GM12878 (cell line): ENCODE data around the gene ZNF582. TPM values are rescaled to one million over a fixed set of nuclear protein-coding genes. Genes with fewer than 3 reads are reported as not detected.

Experiments
- ATAC-seq: fragments of 200-7000 bp; cut with Tn5 transposase; 3 replicates; pipeline ENCODE4 v1.9.1; 2020; ENCODE audit warnings: mild to moderate bottlenecking, moderate library complexity
- BruUV-seq: library from RNA; stranded (reverse); fragments of 400-500 nt; replicated peaks from 2 replicates; lab custom pipeline; 2021; lab: Mats Ljungman, UMichigan
- CTCF ChIA-PET: fragments of 300-600 bp; sonication (Branson Sonifier 250); formaldehyde crosslinking; extraction: SDS; loops from one replicate; lab custom pipeline; 2021; ENCODE audit warnings: inconsistent platforms; lab: Yijun Ruan, JAX
- POLR2A ChIA-PET: fragments of 350-600 bp; formaldehyde crosslinking; extraction: SDS; loops from one replicate; lab custom pipeline; 2021; ENCODE audit warnings: inconsistent platforms; lab: Charles Lee
- RAD21 ChIA-PET: fragments of 300-600 bp; sonication (Branson Sonifier 250); formaldehyde crosslinking; loops from one replicate; lab custom pipeline; 2023; ENCODE audit warnings: antibody characterized with exemption; ENCODE audit not compliant: unreplicated experiment; lab: Charles Lee
- SMC1A ChIA-PET: fragments of 300-600 bp; sonication (Branson Sonifier 250); formaldehyde crosslinking; loops from one replicate; lab custom pipeline; 2023; ENCODE audit not compliant: unreplicated experiment, uncharacterized antibody; lab: Charles Lee
- DNase-seq: peaks from one replicate; pipeline ENCODE4 v3.0.0-alpha.2; 2011; ENCODE audit warnings: low read depth, low spot score
- FAIRE-seq: peaks from 3 replicates; lab custom pipeline; 2011; peaks lifted over from hg19 to GRCh38; lab: Jason Lieb, UNC
- H2AFZ ChIP-seq: 2 replicates; pipeline ENCODE4 v1.6.0; 2011; ENCODE audit warnings: low read depth, low read length, control low read depth; ENCODE audit not compliant: control insufficient read depth
- H3K27ac ChIP-seq: 2 replicates; pipeline ENCODE4 v1.5.1; 2011; ENCODE audit warnings: control low read depth; ENCODE audit not compliant: control insufficient read depth, insufficient read depth
- H3K27me3 ChIP-seq, 2 experiments: replicated peaks in 1 of 2; 2 replicates each; pipeline versions ENCODE4 v1.6.0 to v1.6.1; 2011; ENCODE audit warnings: low read length in 1 of 2; ENCODE audit not compliant: control insufficient read depth in 2 of 2, insufficient read depth in 2 of 2
- H3K36me3 ChIP-seq, 2 experiments: 2 replicates each; pipeline ENCODE4 v1.5.1; 2011; ENCODE audit warnings: low read length in 1 of 2; ENCODE audit not compliant: control insufficient read depth in 2 of 2, insufficient read depth in 2 of 2
- H3K4me1 ChIP-seq: 2 replicates; pipeline ENCODE4 v1.6.1; 2011; ENCODE audit warnings: mild to moderate bottlenecking, low read length, moderate library complexity, mixed read lengths; ENCODE audit not compliant: control insufficient read depth, insufficient read depth
- H3K4me2 ChIP-seq: 2 replicates; pipeline ENCODE4 v1.6.0; 2011; ENCODE audit warnings: control low read depth; ENCODE audit not compliant: control insufficient read depth, insufficient read depth
- H3K4me3 ChIP-seq: fragments of 200-600 bp; sonication (generic); 2 replicates; pipeline ENCODE4 v1.5.1; 2016
- H3K79me2 ChIP-seq: 2 replicates; pipeline ENCODE4 v1.6.0; 2011; ENCODE audit warnings: low read length; ENCODE audit not compliant: control insufficient read depth, insufficient read depth
- H3K9ac ChIP-seq: 2 replicates; pipeline ENCODE4 v1.8.0; 2011; ENCODE audit warnings: low read length, control low read depth, mixed read lengths; ENCODE audit not compliant: control insufficient read depth, insufficient read depth
- H3K9me3 ChIP-seq: replicated peaks from 3 replicates; pipeline ENCODE4 v1.5.1; 2011; ENCODE audit warnings: mild to moderate bottlenecking, low read length; ENCODE audit not compliant: control insufficient read depth, insufficient read depth
- H4K20me1 ChIP-seq: 2 replicates; pipeline ENCODE4 v1.6.0; 2011; ENCODE audit not compliant: control insufficient read depth, insufficient read depth
- ATF2 ChIP-seq: IDR thresholded peaks from 2 replicates; pipeline ENCODE4 v1.6.1; 2012; ENCODE audit warnings: low read length, inconsistent platforms
- BCL11A ChIP-seq: IDR thresholded peaks from 2 replicates; pipeline ENCODE4 v1.6.1; 2011; ENCODE audit warnings: low read depth, low read length
- CBX5 ChIP-seq: sonication (generic); IDR thresholded peaks from 2 replicates; pipeline ENCODE4 v1.6.1; 2016; ENCODE audit warnings: low read depth, moderate library complexity, mild to moderate bottlenecking, inconsistent platforms
- CEBPB ChIP-seq, 2 experiments: fragments of 150-350 bp in 1 of 2; IDR thresholded peaks; 2 replicates each; pipeline ENCODE4 v1.6.1; 2012 to 2014; ENCODE audit warnings: low read depth in 2 of 2, low read length in 2 of 2, borderline replicate concordance in 1 of 2, inconsistent platforms in 1 of 2
- EGR1 ChIP-seq, 2 experiments: IDR thresholded peaks; 1 replicate in 1 of 2; 2 replicates in 1 of 2; pipeline ENCODE4 v1.6.1; 2011 to 2012; ENCODE audit warnings: low read depth in 2 of 2, low read length in 2 of 2, borderline replicate concordance in 1 of 2, mild to moderate bottlenecking in 1 of 2, moderate library complexity in 1 of 2
- FOXK2 ChIP-seq: fragments of 450-650 bp; IDR thresholded peaks from 2 replicates; pipeline ENCODE4 v1.6.1; 2017; ENCODE audit warnings: mild to moderate bottlenecking, moderate library complexity
- GATAD2B ChIP-seq: fragments of 450-650 bp; conservative IDR thresholded peaks from 2 replicates; pipeline ENCODE4 v1.6.1; 2017; ENCODE audit warnings: low read depth, mild to moderate bottlenecking, moderate library complexity
- LARP7 ChIP-seq: fragments of 450-650 bp; IDR thresholded peaks from 2 replicates; pipeline ENCODE4 v1.6.1; 2017; ENCODE audit warnings: mild to moderate bottlenecking
- MLLT1 ChIP-seq: fragments of 450-650 bp; IDR thresholded peaks from 2 replicates; pipeline ENCODE4 v1.6.1; 2016; ENCODE audit warnings: mild to moderate bottlenecking
- MTA3 ChIP-seq: IDR thresholded peaks from 2 replicates; pipeline ENCODE4 v1.6.1; 2012; ENCODE audit warnings: low read length, inconsistent platforms, borderline replicate concordance
- NKRF ChIP-seq: fragments of 450-650 bp; conservative IDR thresholded peaks from 2 replicates; pipeline ENCODE4 v1.6.1; 2017; ENCODE audit warnings: mild to moderate bottlenecking, moderate library complexity
- POLR2A ChIP-seq: IDR thresholded peaks from 2 replicates; pipeline ENCODE4 v1.6.1; 2011; ENCODE audit warnings: low read depth, mild to moderate bottlenecking, low read length
- RCOR1 ChIP-seq: conservative IDR thresholded peaks from 2 replicates; pipeline ENCODE4 v1.6.1; 2012; ENCODE audit warnings: low read depth, low read length, improper control_type of control experiment
- YBX1 ChIP-seq: fragments of 450-650 bp; IDR thresholded peaks from 2 replicates; pipeline ENCODE4 v1.6.1; 2016; ENCODE audit warnings: antibody characterized with exemption
- ZNF274 ChIP-seq: IDR thresholded peaks from one replicate; pipeline ENCODE4 v1.8.0; 2011; ENCODE audit not compliant: insufficient read length, insufficient read depth
- WGBS: methylation state at CpG from one replicate; pipeline ENCODE4 v1.1.6; 2016; ENCODE audit warnings: low lambda C conversion rate; ENCODE audit not compliant: insufficient replicate concordance, insufficient coverage; ENCODE audit errors: missing lambda C conversion rate; 5-methylcytosine and 5-hydroxymethylcytosine counted together
- in situ Hi-C: fragments of 300-500 bp; cut with MboI; formaldehyde crosslinking; loops from 9 replicates; pipeline ENCODE4 v1.14.3; 2018; ENCODE audit warnings: mixed read lengths
- intact Hi-C: fragments of 100-400 bp; cut with micrococcal nuclease; formaldehyde crosslinking; loops from one replicate; pipeline ENCODE4 v1.14.2; 2022; ENCODE audit not compliant: unreplicated experiment
- polyA plus RNA-seq, 11 experiments: library from polyadenylated mRNA; depleted of rRNA in 4 of 11; unstranded in 6 of 11; stranded (reverse) in 5 of 11; fragments of >200 nt; fragmentation: Nextera tagmentation in 4 of 11; fragmentation: Illumina TruSeq in 1 of 11; extraction: Ambion mirVana in 4 of 11; extraction: Trizol in 1 of 11; gene quantifications; 1 replicate in 1 of 11; 2 replicates in 10 of 11; pipeline versions ENCODE4 v1.2.1 to v1.2.3, GENCODE V29; 2011 to 2016; ENCODE audit warnings: inconsistent platforms in 2 of 11, missing spikeins in 2 of 11, low read depth in 1 of 11
- total RNA-seq, 4 experiments: library from RNA; depleted of rRNA in 3 of 4; stranded (reverse); fragments of >200 nt in 3 of 4; fragmentation: Illumina TruSeq in 1 of 4; extraction: Trizol in 1 of 4; gene quantifications; 2 replicates each; pipeline versions ENCODE4 v1.2.1 to v1.2.3, GENCODE V29; 2013 to 2021

Gene ZNF582
- total and polyA plus RNA-seq, 10 of the 15 experiments (the other 5 are each of a cell fraction or from before 2014, with no cell fraction given), result 0.37 to 1.4 (median 0.85) TPM; not detected in 1

- H3K9me3 ChIP-seq, result peaks cover 2% of the 10 kb centered on the region; the same call in 2 of the 3 replicates
- ChIA-PET RAD21 (no interaction called here), CTCF (no interaction called here), POLR2A (no interaction called here), SMC1A (no interaction called here)
- H3K4me1 ChIP-seq, result no peaks in the 10 kb centered on the region
- H3K9ac ChIP-seq, result no peak overlapping the region
- no TSS peak for BruUV-seq
- 18% methylated on average over 8 of the region's 8 CpGs for whole genome bisulfite sequencing
- H3K27ac ChIP-seq, result no peak overlapping the region
- TF ChIP-seq ZNF274, result peak; percentile 62
- no peak for TF ChIP-seq RCOR1
- FAIRE-seq (no peak), DNase-seq (no peak), ATAC-seq (no peak)
- H3K4me3 ChIP-seq, result no peak overlapping the region
- no peaks in the 10 kb centered on the region for H3K79me2 ChIP-seq
- H4K20me1 ChIP-seq, result no peaks in the 10 kb centered on the region
- H2AFZ ChIP-seq, result no peak overlapping the region
- in situ Hi-C loops, result no loop called here
- no peaks in the 10 kb centered on the region for H3K27me3 ChIP-seq
- no peaks in the 10 kb centered on the region for H3K36me3 ChIP-seq
- intact Hi-C loops, result no loop called here
- H3K4me2 ChIP-seq, result no peak overlapping the region
These were observed 48.0 kb upstream of the ZNF582 start for GRCh38 chr19:56441206-56441792.

GRCh38 chr19:56423985-56424353, 30.6 kb upstream of the ZNF582 start:
- Histone ChIP-seq H3K9me3 (peaks cover 20% of the 10 kb centered on the region), H3K4me3 (no peak overlapping the region), H3K79me2 (no peaks in the 10 kb centered on the region), H3K4me2 (no peak overlapping the region), H3K27ac (no peak overlapping the region), H3K9ac (no peak overlapping the region), H4K20me1 (no peaks in the 10 kb centered on the region), H3K4me1 (no peaks in the 10 kb centered on the region), H2AFZ (no peak overlapping the region), H3K27me3 (no peaks in the 10 kb centered on the region), H3K36me3 (no peaks in the 10 kb centered on the region)
- SMC1A ChIA-PET, result no interaction called here
- FAIRE-seq (no peak), DNase-seq (no peak), ATAC-seq (no peak)
- RAD21 ChIA-PET, result no interaction called here
- POLR2A ChIA-PET, result no interaction called here
- no TSS peak for BruUV-seq
- intact Hi-C loops, result no loop called here
- CTCF ChIA-PET, result no interaction called here
- in situ Hi-C loops, result no loop called here
- 50% methylated on average over 1 of the region's 1 CpG for WGBS
- no peak for TF ChIP-seq BCL11A
- TF ChIP-seq MTA3, result no peak
- no peak for TF ChIP-seq LARP7
- TF ChIP-seq GATAD2B, result no peak
- TF ChIP-seq EGR1 (IDR thresholded peaks at IDR 0.05; ENCODE audit: borderline replicate concordance in 1 of 2, low read depth in 2 of 2, low read length in 2 of 2), result no peak
- 0 out of 2 replicates have a peak, but pooled peaks have one; percentile 79 for TF ChIP-seq CBX5
- TF ChIP-seq POLR2A, result no peak
- TF ChIP-seq NKRF, result no peak
- no peak for TF ChIP-seq ATF2
- TF ChIP-seq YBX1, result no peak
- TF ChIP-seq FOXK2, result no peak
- TF ChIP-seq MLLT1, result no peak
- TF ChIP-seq CEBPB (IDR thresholded peaks at IDR 0.05; ENCODE audit: borderline replicate concordance in 1 of 2, low read depth in 2 of 2, low read length in 2 of 2), result no peak
